Trophoblast cell (in vitro differentiated cells and primary cell): Measurements from ENCODE around the gene MGME1.
A peak's percentile ranks its signal among the peaks of the same experiment; 100 is the strongest.

Experiments used
- DNase-seq, 2 donors: peaks; one replicate each; pipeline ENCODE4 v3.0.0-alpha.2; 2016
- H2AFZ ChIP-seq: 2 replicates; pipeline ENCODE4 v1.6.1; 2013; ENCODE audit warnings: low read length, moderate library complexity, mild to moderate bottlenecking; ENCODE audit not compliant: insufficient read depth, poor library complexity
- H2AK5ac ChIP-seq: 2 replicates; pipeline ENCODE4 v1.6.1; 2013; ENCODE audit warnings: mild to moderate bottlenecking, low read length
- H2BK120ac ChIP-seq: 2 replicates; pipeline ENCODE4 v1.6.1; 2013; ENCODE audit warnings: low read length, mild to moderate bottlenecking, moderate library complexity; ENCODE audit not compliant: insufficient read depth, poor library complexity
- H2BK12ac ChIP-seq: 2 replicates; pipeline ENCODE4 v1.6.1; 2013; ENCODE audit warnings: mild to moderate bottlenecking, low read length, moderate library complexity
- H2BK5ac ChIP-seq: 2 replicates; pipeline ENCODE4 v1.6.1; 2013; ENCODE audit warnings: low read length, low read depth, moderate library complexity, mild to moderate bottlenecking; ENCODE audit not compliant: poor library complexity
- H3K14ac ChIP-seq: 2 replicates; pipeline ENCODE4 v1.6.1; 2013; ENCODE audit warnings: mild to moderate bottlenecking, low read length
- H3K18ac ChIP-seq: 2 replicates; pipeline ENCODE4 v1.6.1; 2013; ENCODE audit warnings: mild to moderate bottlenecking, low read length
- H3K23ac ChIP-seq: 2 replicates; pipeline ENCODE4 v1.6.1; 2013; ENCODE audit warnings: low read length
- H3K27ac ChIP-seq: 2 replicates; pipeline ENCODE4 v1.5.1; 2013; ENCODE audit warnings: low read depth, mild to moderate bottlenecking, inconsistent platforms, low read length, moderate library complexity
- H3K27me3 ChIP-seq: 2 replicates; pipeline ENCODE4 v1.6.1; 2013; ENCODE audit warnings: inconsistent platforms, mild to moderate bottlenecking, low read length, moderate library complexity; ENCODE audit not compliant: insufficient read depth
- H3K36me3 ChIP-seq, 2 experiments: 1 replicate in 1 of 2; 2 replicates in 1 of 2; pipeline ENCODE4 v1.6.1; 2013; ENCODE audit warnings: low read length in 2 of 2, mild to moderate bottlenecking in 2 of 2, moderate library complexity in 1 of 2; ENCODE audit not compliant: insufficient read depth in 2 of 2, control insufficient read depth in 1 of 2
- H3K4ac ChIP-seq: 2 replicates; pipeline ENCODE4 v1.6.1; 2013; ENCODE audit warnings: low read depth, mild to moderate bottlenecking, low read length, moderate library complexity
- H3K4me1 ChIP-seq, 2 experiments: 1 replicate in 1 of 2; 2 replicates in 1 of 2; pipeline ENCODE4 v1.6.1; 2013; ENCODE audit warnings: low read length in 2 of 2, mild to moderate bottlenecking in 2 of 2, moderate library complexity in 1 of 2; ENCODE audit not compliant: insufficient read depth in 2 of 2, control insufficient read depth in 1 of 2
- H3K4me2 ChIP-seq: 2 replicates; pipeline ENCODE4 v1.6.1; 2013; ENCODE audit warnings: inconsistent platforms, mild to moderate bottlenecking, low read length, moderate library complexity
- H3K4me3 ChIP-seq: 2 replicates; pipeline ENCODE4 v1.5.1; 2013; ENCODE audit warnings: mild to moderate bottlenecking, low read depth, low read length, inconsistent platforms
- H3K79me1 ChIP-seq: one replicate; pipeline ENCODE4 v1.6.1; 2013; ENCODE audit warnings: low read length
- H3K79me2 ChIP-seq: 2 replicates; pipeline ENCODE4 v1.6.1; 2013; ENCODE audit warnings: low read length, mild to moderate bottlenecking; ENCODE audit not compliant: control insufficient read depth, insufficient read depth, poor library complexity
- H3K9ac ChIP-seq: 2 replicates; pipeline ENCODE4 v1.6.1; 2013; ENCODE audit warnings: mild to moderate bottlenecking, low read length
- H3K9me3 ChIP-seq: 2 replicates; pipeline ENCODE4 v1.6.1; 2013; ENCODE audit warnings: low read depth, mild to moderate bottlenecking, control low read depth, inconsistent platforms, low read length; ENCODE audit not compliant: insufficient read depth
- H4K12ac ChIP-seq: 2 replicates; pipeline ENCODE4 v1.6.1; 2013; ENCODE audit warnings: low read depth, mild to moderate bottlenecking, low read length, moderate library complexity
- H4K8ac ChIP-seq: 2 replicates; pipeline ENCODE4 v1.6.1; 2013; ENCODE audit warnings: low read depth, mild to moderate bottlenecking, low read length, moderate library complexity
- H4K91ac ChIP-seq: one replicate; pipeline ENCODE4 v1.6.1; 2013; ENCODE audit warnings: low read depth, mild to moderate bottlenecking, low read length, moderate library complexity
- WGBS: extraction: QIAGEN DNeasy Blood & Tissue Kit; methylation state at CpG from one replicate; pipeline ENCODE4 v1.1.7; 2013; ENCODE audit warnings: missing lambda C conversion rate; ENCODE audit not compliant: insufficient read length, insufficient coverage; ENCODE audit errors: extremely low coverage; 5-methylcytosine and 5-hydroxymethylcytosine counted together

MGME1 gene

GRCh38 chr20:17993546-17993945 is 24.7 kb downstream of the MGME1 start:
- no peaks in the 10 kb centered on the region for H3K9me3 ChIP-seq
- H3K14ac ChIP-seq: no peak overlapping the region
- H3K4me1 ChIP-seq: no peaks in the 10 kb centered on the region
- no peak overlapping the region for H3K23ac ChIP-seq
- no peak overlapping the region for H3K4me2 ChIP-seq
- no peak overlapping the region for H3K27ac ChIP-seq
- DNase-seq: no peak
- H2BK120ac ChIP-seq: no peak overlapping the region
- peaks cover 7 to 10% of the 10 kb centered on the region in 2 experiments for H3K36me3 ChIP-seq
- peaks cover 4% of the 10 kb centered on the region for H3K79me1 ChIP-seq
- no peak overlapping the region for H3K18ac ChIP-seq
- H2BK12ac ChIP-seq: no peak overlapping the region
- no peak overlapping the region for H3K4ac ChIP-seq
- H3K4me3 ChIP-seq: no peak overlapping the region
- no CpG with 5 or more reads among the region's 3 CpGs for WGBS
- no peak overlapping the region for H4K91ac ChIP-seq
- no peaks in the 10 kb centered on the region for H3K27me3 ChIP-seq
- no peaks in the 10 kb centered on the region for H3K79me2 ChIP-seq
- H2AFZ ChIP-seq: no peak overlapping the region
- no peak overlapping the region for H2BK5ac ChIP-seq
- no peak overlapping the region for H4K8ac ChIP-seq
- H2AK5ac ChIP-seq: no peak overlapping the region
- H3K9ac ChIP-seq: no peak overlapping the region
- no peak overlapping the region for H4K12ac ChIP-seq

DNA sequence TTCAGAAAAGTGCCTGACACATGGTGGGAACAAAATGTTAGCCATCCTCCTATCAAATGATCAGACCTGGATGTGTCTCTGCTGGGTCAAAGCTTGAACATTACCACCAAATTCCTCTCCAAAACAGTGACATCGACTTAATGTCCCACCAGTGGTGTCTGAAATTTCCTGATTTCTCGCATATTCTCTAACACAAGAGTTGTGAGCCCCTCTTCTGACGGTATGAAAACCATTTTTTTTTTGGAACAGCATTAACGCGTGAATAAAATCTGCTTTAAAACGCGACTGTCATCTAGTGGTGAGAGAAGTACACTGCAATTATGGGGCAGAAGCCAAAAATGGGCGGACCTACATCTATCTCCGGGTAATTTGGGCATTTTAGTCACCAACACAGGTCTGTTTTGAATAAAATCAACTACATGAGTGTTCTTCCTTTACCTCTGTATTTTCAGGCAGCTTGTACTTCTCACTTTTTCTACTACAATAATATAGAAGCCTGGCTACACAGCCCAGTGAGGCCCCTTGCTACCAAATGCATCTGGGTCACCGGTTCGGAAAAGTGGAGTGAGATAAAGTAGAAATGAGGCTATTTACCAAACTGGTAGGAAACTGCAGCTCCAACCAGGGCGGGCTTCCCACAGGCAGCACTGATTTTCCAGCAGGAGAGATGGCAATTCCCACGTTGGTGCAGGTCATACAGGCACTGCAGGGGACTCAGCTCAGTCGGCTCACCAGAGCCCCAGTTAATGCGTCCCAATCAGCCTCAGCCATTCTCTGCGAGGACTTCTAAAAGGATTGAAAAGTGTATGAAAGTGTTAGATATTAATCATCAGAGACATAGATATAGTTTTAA is 27.4 kb downstream of the MGME1 start:
- Histone ChIP-seq H4K91ac (no peak overlapping the region), H2BK120ac (no peak overlapping the region), H2AFZ (no peak overlapping the region), H4K8ac (no peak overlapping the region), H3K27me3 (no peaks in the 10 kb centered on the region), H3K23ac (no peak overlapping the region), H3K9ac (no peak overlapping the region), H3K4me2 (no peak overlapping the region), H2BK5ac (no peak overlapping the region), H3K18ac (no peak overlapping the region), H3K4me1 (no peaks in the 10 kb centered on the region), H3K27ac (no peak overlapping the region), H3K4ac (no peak overlapping the region), H2BK12ac (peak overlapping the region; percentile 58), H3K9me3 (no peaks in the 10 kb centered on the region), H3K4me3 (no peak overlapping the region), H3K36me3 (peaks cover 0 to 2% of the 10 kb centered on the region in 2 experiments), H3K79me2 (no peaks in the 10 kb centered on the region), H2AK5ac (no peak overlapping the region), H4K12ac (no peak overlapping the region), H3K14ac (no peak overlapping the region), H3K79me1 (no peaks in the 10 kb centered on the region)
- DNase-seq: peak; percentile 44 to 82
- no CpG with 5 or more reads among the region's 16 CpGs for WGBS

- Histone ChIP-seq H3K14ac (no peak overlapping the region), H3K9ac (no peak overlapping the region), H4K91ac (no peak overlapping the region), H3K23ac (no peak overlapping the region), H3K27ac (no peak overlapping the region), H2BK5ac (no peak overlapping the region), H2AFZ (no peak overlapping the region), H2BK12ac (no peak overlapping the region), H4K12ac (no peak overlapping the region), H3K18ac (no peak overlapping the region), H3K4me1 (no peaks in the 10 kb centered on the region), H3K79me2 (no peaks in the 10 kb centered on the region), H2AK5ac (no peak overlapping the region), H4K8ac (no peak overlapping the region), H3K4ac (no peak overlapping the region), H2BK120ac (no peak overlapping the region), H3K9me3 (no peaks in the 10 kb centered on the region), H3K4me2 (no peak overlapping the region), H3K4me3 (no peak overlapping the region), H3K36me3 (no peaks in the 10 kb centered on the region), H3K27me3 (no peaks in the 10 kb centered on the region), H3K79me1 (peaks cover 1% of the 10 kb centered on the region)
- DNase-seq: no peak
- no CpG with 5 or more reads among the region's 5 CpGs for WGBS
Observed at GRCh38 chr20:17998446-17998845, 29.6 kb downstream of the MGME1 start.

GRCh38 chr20:17999566-17999965 is 30.7 kb downstream of the MGME1 start:
- Histone ChIP-seq H4K8ac (no peak overlapping the region), H3K9me3 (no peaks in the 10 kb centered on the region), H2AK5ac (no peak overlapping the region), H3K9ac (no peak overlapping the region), H3K79me2 (no peaks in the 10 kb centered on the region), H4K12ac (no peak overlapping the region), H3K79me1 (peaks cover 4% of the 10 kb centered on the region), H3K27me3 (no peaks in the 10 kb centered on the region), H2BK12ac (no peak overlapping the region), H3K4me2 (no peak overlapping the region), H3K4me3 (no peak overlapping the region), H3K14ac (no peak overlapping the region), H3K36me3 (no peaks in the 10 kb centered on the region), H3K27ac (no peak overlapping the region), H4K91ac (no peak overlapping the region), H2AFZ (no peak overlapping the region), H2BK120ac (no peak overlapping the region), H3K4me1 (peaks cover 7 to 9% of the 10 kb centered on the region in 2 experiments), H3K18ac (no peak overlapping the region), H2BK5ac (no peak overlapping the region), H3K4ac (no peak overlapping the region), H3K23ac (no peak overlapping the region)
- no CpG with 5 or more reads among the region's 4 CpGs for WGBS
- no peak for DNase-seq
